Measurements from ENCODE around the gene LINGO3.

Gene LINGO3

GRCh38 chr19:2333807-2334211 lies 25.9 kb upstream of the LINGO3 start:
- Mint-ChIP-seq H3K27ac (peak overlapping the region; percentile 66), H3K4me3 (peak overlapping the region; percentile 44), H3K36me3 (peaks cover 3% of the 10 kb centered on the region), H3K4me1 (ENCODE audit: low read depth) (peaks cover 48% of the 10 kb centered on the region), H3K9me3 (ENCODE audit: low read depth) (no peaks in the 10 kb centered on the region), H3K27me3 (no peaks in the 10 kb centered on the region)

GRCh38 chr19:2333027-2333806 lies 25.3 kb upstream of the LINGO3 start:
- H3K36me3 Mint-ChIP-seq: peaks cover 3% of the 10 kb centered on the region
- H3K27ac Mint-ChIP-seq: peak overlapping the region; percentile 66
- H3K9me3 Mint-ChIP-seq (ENCODE audit: low read depth): no peaks in the 10 kb centered on the region
- no peaks in the 10 kb centered on the region for H3K27me3 Mint-ChIP-seq
- H3K4me3 Mint-ChIP-seq: peak overlapping the region; percentile 44
- H3K4me1 Mint-ChIP-seq (ENCODE audit: low read depth): peaks cover 49% of the 10 kb centered on the region

GRCh38 chr19:2332341-2333026 lies 24.5 kb upstream of the LINGO3 start:
- Mint-ChIP-seq H3K27me3 (no peaks in the 10 kb centered on the region), H3K4me1 (ENCODE audit: low read depth) (peaks cover 51% of the 10 kb centered on the region), H3K9me3 (ENCODE audit: low read depth) (no peaks in the 10 kb centered on the region), H3K36me3 (peaks cover 7% of the 10 kb centered on the region), H3K4me3 (peak overlapping the region; percentile 60), H3K27ac (peak overlapping the region; percentile 92)

GRCh38 chr19:2331601-2332246 lies 23.8 kb upstream of the LINGO3 start:
- Mint-ChIP-seq H3K36me3 (peaks cover 7% of the 10 kb centered on the region), H3K27me3 (no peaks in the 10 kb centered on the region), H3K9me3 (ENCODE audit: low read depth) (no peaks in the 10 kb centered on the region), H3K4me1 (ENCODE audit: low read depth) (peaks cover 59% of the 10 kb centered on the region), H3K4me3 (peak overlapping the region; percentile 59), H3K27ac (peak overlapping the region; percentile 92)

GRCh38 chr19:2330632-2331284 lies 22.8 kb upstream of the LINGO3 start:
- Mint-ChIP-seq H3K36me3 (peaks cover 6% of the 10 kb centered on the region), H3K4me3 (peak overlapping the region; percentile 59), H3K27ac (peak overlapping the region; percentile 92), H3K27me3 (no peaks in the 10 kb centered on the region), H3K4me1 (ENCODE audit: low read depth) (peaks cover 63% of the 10 kb centered on the region), H3K9me3 (ENCODE audit: low read depth) (no peaks in the 10 kb centered on the region)

- peaks cover 65% of the 10 kb centered on the region for H3K4me1 Mint-ChIP-seq (ENCODE audit: low read depth)
- H3K36me3 Mint-ChIP-seq: peaks cover 4% of the 10 kb centered on the region
- H3K9me3 Mint-ChIP-seq (ENCODE audit: low read depth): no peaks in the 10 kb centered on the region
- no peaks in the 10 kb centered on the region for H3K27me3 Mint-ChIP-seq
- peak overlapping the region; percentile 92 for H3K27ac Mint-ChIP-seq
- H3K4me3 Mint-ChIP-seq: peak overlapping the region; percentile 59
Observed at GRCh38 chr19:2330255-2330631, 22.3 kb upstream of the LINGO3 start.

- Mint-ChIP-seq H3K9me3 (ENCODE audit: low read depth) (no peaks in the 10 kb centered on the region), H3K27me3 (no peaks in the 10 kb centered on the region), H3K36me3 (peaks cover 4% of the 10 kb centered on the region), H3K27ac (peak overlapping the region; percentile 94), H3K4me1 (ENCODE audit: low read depth) (peaks cover 70% of the 10 kb centered on the region), H3K4me3 (peak overlapping the region; percentile 91)
Observed at GRCh38 chr19:2329501-2329916, 21.6 kb upstream of the LINGO3 start.

- Mint-ChIP-seq H3K27me3 (no peaks in the 10 kb centered on the region), H3K36me3 (peaks cover 4% of the 10 kb centered on the region), H3K4me1 (ENCODE audit: low read depth) (peaks cover 72% of the 10 kb centered on the region), H3K9me3 (ENCODE audit: low read depth) (no peaks in the 10 kb centered on the region), H3K27ac (peak overlapping the region; percentile 94), H3K4me3 (peak overlapping the region; percentile 91)
Observed at GRCh38 chr19:2329149-2329478, 21.2 kb upstream of the LINGO3 start.

- H3K4me3 Mint-ChIP-seq: peak within 1 kb of the TSS; percentile 98
- peaks cover 70% of the 10 kb centered on the region for H3K4me1 Mint-ChIP-seq (ENCODE audit: low read depth)
- peak within 1 kb of the TSS; percentile 99 for H3K27ac Mint-ChIP-seq
- H3K36me3 Mint-ChIP-seq: peaks cover 4% of the 10 kb centered on the region
- no peaks in the 10 kb centered on the region for H3K9me3 Mint-ChIP-seq (ENCODE audit: low read depth)
- H3K27me3 Mint-ChIP-seq: no peaks in the 10 kb centered on the region
Observed at GRCh38 chr19:2328401-2329148, 20.6 kb upstream of the LINGO3 start, which contains the start of the genes LSM7 and SPPL2B. Gene LSM7 (minus strand): TSS chr19:2328586. CDS start chr19:2328566, 20 bp downstream. Gene SPPL2B (plus strand): TSS chr19:2328684. CDS start chr19:2328710, 26 bp downstream.

- H3K9me3 Mint-ChIP-seq (ENCODE audit: low read depth): no peaks in the 10 kb centered on the region
- H3K36me3 Mint-ChIP-seq: peaks cover 4% of the 10 kb centered on the region
- H3K4me1 Mint-ChIP-seq (ENCODE audit: low read depth): peaks cover 68% of the 10 kb centered on the region
- H3K27me3 Mint-ChIP-seq: no peaks in the 10 kb centered on the region
- peak overlapping the region; percentile 99 for H3K27ac Mint-ChIP-seq
- peak overlapping the region; percentile 98 for H3K4me3 Mint-ChIP-seq
Observed at GRCh38 chr19:2327773-2328400, 19.9 kb upstream of the LINGO3 start.

- Mint-ChIP-seq H3K9me3 (ENCODE audit: low read depth) (no peaks in the 10 kb centered on the region), H3K27ac (peak overlapping the region; percentile 99), H3K4me1 (ENCODE audit: low read depth) (peaks cover 61% of the 10 kb centered on the region), H3K36me3 (peaks cover 4% of the 10 kb centered on the region), H3K27me3 (no peaks in the 10 kb centered on the region), H3K4me3 (peak overlapping the region; percentile 98)
Observed at GRCh38 chr19:2326699-2327360, 18.9 kb upstream of the LINGO3 start.

- Mint-ChIP-seq H3K4me1 (ENCODE audit: low read depth) (peaks cover 47% of the 10 kb centered on the region), H3K27me3 (no peaks in the 10 kb centered on the region), H3K36me3 (peaks cover 4% of the 10 kb centered on the region), H3K9me3 (ENCODE audit: low read depth) (no peaks in the 10 kb centered on the region), H3K27ac (no peak overlapping the region), H3K4me3 (peak overlapping the region; percentile 72)
Observed at GRCh38 chr19:2325281-2326046, 17.5 kb upstream of the LINGO3 start.
